Activated naive CD4-positive, alpha-beta T cell (primary cell): ENCODE data around the gene CYP11A1.
"Not testable (repeated sequence)": the region's sequence is repeated elsewhere in the genome, so short reads cannot be mapped to it uniquely, and the experiment has no call there.

Experiments
- DNase-seq, 4 experiments: peaks; one replicate each; lab custom pipeline; 2025; lab: John Stamatoyannopoulos, UW

Gene CYP11A1

GRCh38 chr15:74374648-74375302 is 7.3 kb upstream of the CYP11A1 start:
- DNase-seq = no peak

GRCh38 chr15:74373731-74374647 is 6.5 kb upstream of the CYP11A1 start:
- peak; percentile 75 to 93 (median 88) for DNase-seq

GRCh38 chr15:74373056-74373650 is 5.7 kb upstream of the CYP11A1 start:
- DNase-seq = no peak

GRCh38 chr15:74370471-74370870 is 3.0 kb upstream of the CYP11A1 start:
- no peak for DNase-seq

DNA sequence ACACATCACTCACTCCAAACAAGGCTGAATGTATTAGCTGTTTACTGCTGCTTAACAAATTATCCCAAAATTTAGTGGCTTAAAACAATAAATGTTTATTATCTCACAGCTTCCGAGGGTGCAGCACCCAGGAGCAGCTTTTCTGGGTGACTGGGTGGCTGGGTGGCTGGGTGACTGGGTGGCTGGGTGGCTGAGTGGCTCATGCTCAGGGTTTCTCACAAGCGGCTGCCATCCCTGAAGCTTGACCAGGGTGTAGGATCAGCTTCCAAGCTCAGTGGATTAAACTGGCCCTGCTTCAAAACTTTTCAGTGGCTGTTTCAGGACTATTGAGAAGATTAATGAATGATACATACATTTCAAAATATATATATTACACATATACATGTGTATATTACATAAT is 2.3 kb upstream of the CYP11A1 start:
- DNase-seq = no peak

- DNase-seq = no peak
Measured at GRCh38 chr15:74369084-74369745, 1.8 kb upstream of the CYP11A1 start.

DNA sequence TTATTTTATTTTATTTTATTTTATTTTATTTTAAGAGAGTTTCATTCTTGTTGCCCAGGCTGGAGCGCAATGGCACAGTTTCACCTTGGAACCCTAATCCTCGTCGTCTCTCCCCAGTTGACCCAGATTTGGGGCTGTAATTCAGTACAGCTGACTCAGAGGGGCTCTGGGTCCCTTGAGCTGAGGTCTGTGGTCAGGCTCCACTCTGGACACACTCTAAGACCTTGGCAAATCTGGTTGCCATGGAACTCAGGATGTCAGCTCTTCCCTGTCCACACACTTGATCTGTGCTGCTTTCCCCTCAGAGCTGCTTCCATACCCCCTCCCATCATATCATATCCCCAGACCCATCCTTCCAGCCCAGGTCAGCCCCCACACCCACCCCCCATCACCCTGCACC is 675 bp upstream of the CYP11A1 start:
- DNase-seq = no peak

DNA sequence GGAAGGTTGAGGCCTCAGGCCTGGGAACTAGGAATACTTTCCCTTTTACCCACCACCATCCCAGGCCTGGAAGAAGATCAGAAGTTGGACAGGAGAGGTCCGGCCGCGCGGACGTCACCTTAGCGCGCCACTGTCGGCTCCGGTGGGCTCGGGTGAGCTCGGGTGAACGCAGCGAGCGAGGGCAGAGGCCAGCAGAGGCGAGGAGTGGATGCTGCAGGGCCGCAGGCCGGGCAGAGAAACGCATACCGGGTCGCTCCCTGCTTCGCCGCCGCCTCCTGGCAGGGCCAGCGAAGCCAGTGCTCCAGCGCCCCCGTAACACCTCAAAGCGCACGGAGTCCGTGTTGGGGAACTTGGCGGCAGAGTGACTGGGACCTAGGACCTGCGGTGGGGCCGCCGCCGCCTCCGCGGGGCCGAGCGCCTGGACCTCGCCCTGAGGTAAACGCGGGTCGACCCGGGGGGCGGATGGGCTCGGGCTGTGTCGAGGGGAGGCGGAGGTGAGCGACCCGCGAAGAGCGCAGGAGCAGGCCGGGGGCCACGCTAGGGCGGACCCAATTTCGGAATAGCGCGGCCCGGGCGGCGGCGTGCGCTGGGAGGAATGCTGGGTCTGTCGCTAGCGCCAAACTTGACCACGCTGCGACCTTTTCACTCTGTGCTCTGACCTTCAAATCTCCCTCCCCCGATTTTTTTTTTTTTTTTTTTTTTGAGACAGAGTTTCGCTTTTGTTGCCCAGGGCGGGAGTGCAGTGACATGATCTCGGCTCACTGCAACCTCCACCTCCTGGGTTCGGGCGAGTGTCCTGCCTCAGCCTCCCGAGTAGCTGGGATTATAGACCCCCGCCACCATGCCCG is 1.6 kb downstream of the CYP11A1 start:
- DNase-seq = no peak

DNA sequence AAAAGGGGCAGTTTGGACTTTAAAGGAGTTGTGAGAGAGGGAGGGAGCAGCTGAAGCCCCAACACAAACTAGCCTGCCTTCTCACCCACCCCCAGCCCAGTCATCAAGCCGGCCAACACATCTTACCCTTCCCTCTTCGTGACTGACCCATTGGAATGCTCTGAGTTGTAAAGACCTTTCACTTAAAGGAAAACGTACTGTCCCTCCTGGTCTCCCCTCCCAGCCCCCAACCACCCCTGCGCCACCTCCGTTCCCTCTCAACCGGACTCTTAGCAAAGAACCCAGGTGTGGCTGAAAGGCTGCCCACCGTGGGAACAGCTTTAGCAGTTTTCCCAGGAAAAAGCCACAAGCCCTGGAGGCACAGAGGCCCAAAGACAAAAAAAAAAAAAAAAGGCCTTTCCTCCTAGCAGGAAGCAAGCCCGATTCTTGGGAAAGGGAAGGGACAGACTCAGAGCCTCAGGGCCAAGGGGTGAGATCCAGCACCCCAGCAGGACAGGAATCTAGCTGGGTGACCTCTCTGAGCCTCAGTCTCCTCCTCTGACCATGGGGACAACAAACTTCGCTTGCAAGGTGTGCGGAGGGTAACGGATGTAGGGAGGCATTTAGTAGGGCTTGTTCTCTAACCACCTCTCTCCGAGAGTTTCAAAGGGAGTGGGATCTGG is 2.4 kb downstream of the CYP11A1 start:
- DNase-seq = no peak

DNA sequence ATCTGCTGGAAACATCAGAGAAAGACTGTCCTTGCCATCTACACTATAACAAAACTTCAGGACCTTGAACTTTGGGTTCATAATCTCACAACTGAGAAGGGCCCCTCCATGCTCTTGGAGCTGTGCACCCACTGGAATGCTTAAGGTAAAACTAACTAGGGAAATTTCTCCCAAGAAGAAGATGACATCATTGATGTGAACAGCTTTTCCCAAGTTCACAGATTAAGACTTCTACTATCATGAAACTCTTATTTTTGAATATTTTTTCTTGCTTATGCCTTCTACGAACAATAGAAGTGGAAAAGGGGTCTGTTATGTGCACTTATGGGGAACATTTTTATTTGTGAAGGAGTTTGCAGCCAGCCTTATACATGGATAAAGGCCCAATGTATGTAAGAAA is 5.0 kb downstream of the CYP11A1 start:
- no peak for DNase-seq

- DNase-seq = not testable (repeated sequence)
Measured at GRCh38 chr15:74360855-74361254, 6.6 kb downstream of the CYP11A1 start.

- DNase-seq = not testable (repeated sequence)
Measured at GRCh38 chr15:74359376-74359775, 8.1 kb downstream of the CYP11A1 start.

GRCh38 chr15:74357514-74357913 is 9.9 kb downstream of the CYP11A1 start:
- not testable (repeated sequence) for DNase-seq

DNA sequence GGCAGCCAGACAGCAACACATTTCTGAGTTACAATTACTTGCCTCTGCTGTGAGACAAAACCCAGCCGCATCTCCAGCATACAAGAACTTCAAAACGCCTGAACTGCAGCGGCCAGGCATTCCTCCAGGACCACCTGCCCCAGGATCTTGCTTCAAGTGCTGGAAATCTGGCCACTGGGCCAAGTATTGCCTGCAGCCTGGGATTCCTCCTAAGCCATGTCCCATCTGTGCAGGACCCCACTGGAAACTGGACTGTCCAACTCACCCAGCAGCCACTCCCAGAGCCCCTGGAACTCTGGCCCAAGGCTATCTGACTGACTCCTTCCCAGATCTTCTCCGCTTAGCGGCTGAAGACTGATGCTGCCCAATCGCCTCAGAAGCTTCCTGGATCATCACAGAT is 11.4 kb downstream of the CYP11A1 start:
- not testable (repeated sequence) for DNase-seq

DNA sequence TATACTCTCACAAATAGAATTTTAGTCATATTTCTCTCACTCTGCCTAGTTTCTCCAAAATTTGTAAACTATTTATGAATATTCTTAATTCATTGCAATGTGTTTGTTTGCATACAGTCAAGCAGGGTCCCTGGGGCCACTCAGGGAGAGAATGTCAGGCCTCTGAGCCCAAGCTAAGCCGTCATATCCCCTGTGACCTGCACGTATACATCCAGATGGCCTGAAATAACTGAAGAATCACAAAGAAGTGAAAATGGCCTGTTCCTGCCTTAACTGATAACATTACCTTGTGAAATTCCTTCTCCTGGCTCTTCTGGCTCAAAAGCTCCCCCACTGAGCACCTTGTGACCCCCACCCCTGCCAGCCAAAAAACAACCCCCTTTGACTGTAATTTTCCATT is 13.5 kb downstream of the CYP11A1 start:
- not testable (repeated sequence) for DNase-seq

GRCh38 chr15:74352393-74352910 is 15.0 kb downstream of the CYP11A1 start:
- no peak for DNase-seq

GRCh38 chr15:74351670-74352069 is 15.8 kb downstream of the CYP11A1 start:
- DNase-seq = no peak

- DNase-seq = no peak
Measured at GRCh38 chr15:74350295-74351275, 16.9 kb downstream of the CYP11A1 start.

DNA sequence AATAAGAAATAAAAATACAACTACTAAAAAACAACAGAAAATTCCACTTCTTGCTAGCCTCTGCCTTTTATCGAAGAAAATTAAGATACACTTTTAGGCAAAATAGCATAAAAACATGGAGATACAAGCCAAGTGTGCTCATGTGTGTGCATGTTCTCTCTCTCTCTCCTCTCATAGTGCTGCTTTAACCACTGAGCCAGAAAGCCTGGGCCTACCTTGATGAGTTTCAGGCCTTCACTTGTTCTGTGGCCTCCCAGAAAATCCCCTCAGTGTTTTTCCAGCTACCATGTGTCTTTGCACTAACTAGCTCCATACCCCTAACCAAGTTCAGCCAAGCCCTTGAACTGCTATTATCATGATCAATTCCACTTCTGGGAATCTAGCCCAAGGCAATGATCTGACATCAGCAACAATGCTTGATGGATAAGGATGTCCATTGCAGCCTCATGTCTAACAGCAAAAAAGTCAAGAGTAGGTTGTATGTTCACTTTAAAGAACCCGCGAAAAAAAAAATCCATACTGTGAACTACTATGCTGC is 18.1 kb downstream of the CYP11A1 start:
- DNase-seq = no peak
